Measurements from ENCODE around the gene RASL10B.
"Not testable (repeated sequence)": the region's sequence is repeated elsewhere in the genome, so short reads cannot be mapped to it uniquely, and the experiment has no call there.

RASL10B gene

DNA sequence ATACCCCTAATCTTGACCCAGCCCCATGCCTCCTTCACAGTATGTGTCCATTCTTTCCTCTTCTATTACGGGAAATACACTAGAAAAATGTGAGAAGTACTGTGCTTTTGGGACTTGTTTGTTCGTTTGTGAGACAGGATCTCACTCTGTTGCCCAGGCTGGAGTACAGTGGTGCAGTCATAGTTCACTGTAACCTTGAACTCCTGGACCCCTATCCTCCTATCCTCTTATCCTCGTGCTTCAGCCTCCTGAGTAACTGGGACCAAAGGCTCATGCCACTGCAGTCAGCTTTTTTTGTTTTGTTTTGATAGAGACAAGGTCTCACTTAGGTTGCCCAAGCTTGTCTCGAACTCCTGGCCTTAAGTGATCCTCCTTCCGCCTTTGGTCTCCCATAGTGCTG is 29.9 kb upstream of the RASL10B start:
- no peak overlapping the region for H3K27ac ChIP-seq (replicated peaks)
- DNase-seq (ENCODE audit: low read depth in 1 of 2, low spot score in 1 of 2), result no peak
- no peak for TF ChIP-seq SPI1 (IDR thresholded peaks at IDR 0.05; ENCODE audit: borderline replicate concordance, low read depth)
- TF ChIP-seq, protein P1, sequence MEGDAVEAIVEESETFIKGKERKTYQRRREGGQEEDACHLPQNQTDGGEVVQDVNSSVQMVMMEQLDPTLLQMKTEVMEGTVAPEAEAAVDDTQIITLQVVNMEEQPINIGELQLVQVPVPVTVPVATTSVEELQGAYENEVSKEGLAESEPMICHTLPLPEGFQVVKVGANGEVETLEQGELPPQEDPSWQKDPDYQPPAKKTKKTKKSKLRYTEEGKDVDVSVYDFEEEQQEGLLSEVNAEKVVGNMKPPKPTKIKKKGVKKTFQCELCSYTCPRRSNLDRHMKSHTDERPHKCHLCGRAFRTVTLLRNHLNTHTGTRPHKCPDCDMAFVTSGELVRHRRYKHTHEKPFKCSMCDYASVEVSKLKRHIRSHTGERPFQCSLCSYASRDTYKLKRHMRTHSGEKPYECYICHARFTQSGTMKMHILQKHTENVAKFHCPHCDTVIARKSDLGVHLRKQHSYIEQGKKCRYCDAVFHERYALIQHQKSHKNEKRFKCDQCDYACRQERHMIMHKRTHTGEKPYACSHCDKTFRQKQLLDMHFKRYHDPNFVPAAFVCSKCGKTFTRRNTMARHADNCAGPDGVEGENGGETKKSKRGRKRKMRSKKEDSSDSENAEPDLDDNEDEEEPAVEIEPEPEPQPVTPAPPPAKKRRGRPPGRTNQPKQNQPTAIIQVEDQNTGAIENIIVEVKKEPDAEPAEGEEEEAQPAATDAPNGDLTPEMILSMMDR (IDR thresholded peaks at IDR 0.05; ENCODE audit: insufficient read depth, low read length), result no peak
- no peak for TF ChIP-seq POLR2AphosphoS5 (IDR thresholded peaks at IDR 0.05; ENCODE audit: low read depth)
- no peaks in the 10 kb centered on the region for H3K27me3 ChIP-seq (ENCODE audit: insufficient read depth, poor library complexity, severe bottlenecking)
- no peak overlapping the region for H3K4me3 ChIP-seq (replicated peaks; ENCODE audit: insufficient read depth, low read length)

- not testable (repeated sequence) for H3K4me3 ChIP-seq (replicated peaks; ENCODE audit: insufficient read depth, low read length); DNase-seq (ENCODE audit: low read depth in 1 of 2, low spot score in 1 of 2); H3K27me3 ChIP-seq (ENCODE audit: insufficient read depth, poor library complexity, severe bottlenecking); H3K27ac ChIP-seq (replicated peaks)
These were observed 28.1 kb upstream of the RASL10B start for GRCh38 chr17:35703308-35703707.

GRCh38 chr17:35705230-35705629 is 26.2 kb upstream of the RASL10B start:
- no peaks in the 10 kb centered on the region for H3K27me3 ChIP-seq (ENCODE audit: insufficient read depth, poor library complexity, severe bottlenecking)
- TF ChIP-seq, protein P1 (IDR thresholded peaks at IDR 0.05; ENCODE audit: insufficient read depth, low read length), result no peak
- TF ChIP-seq GABPA (IDR thresholded peaks at IDR 0.05; ENCODE audit: low read depth), result no peak
- TF ChIP-seq SPI1 (IDR thresholded peaks at IDR 0.05; ENCODE audit: borderline replicate concordance, low read depth), result no peak
- no peak for TF ChIP-seq REST (IDR thresholded peaks at IDR 0.05; ENCODE audit: insufficient replicate concordance, low read depth)
- no peak for TF ChIP-seq POLR2AphosphoS5 (IDR thresholded peaks at IDR 0.05; ENCODE audit: low read depth)
- no peak for DNase-seq (ENCODE audit: low read depth in 1 of 2, low spot score in 1 of 2)
- H3K27ac ChIP-seq (replicated peaks), result no peak overlapping the region
- H3K4me3 ChIP-seq (replicated peaks; ENCODE audit: insufficient read depth, low read length), result no peak overlapping the region

GRCh38 chr17:35705705-35706104 is 25.7 kb upstream of the RASL10B start:
- no peak overlapping the region for H3K27ac ChIP-seq (replicated peaks)
- no peak overlapping the region for H3K4me3 ChIP-seq (replicated peaks; ENCODE audit: insufficient read depth, low read length)
- no peak for TF ChIP-seq SPI1 (IDR thresholded peaks at IDR 0.05; ENCODE audit: borderline replicate concordance, low read depth)
- no peak for TF ChIP-seq POLR2AphosphoS5 (IDR thresholded peaks at IDR 0.05; ENCODE audit: low read depth)
- TF ChIP-seq, protein P1 (IDR thresholded peaks at IDR 0.05; ENCODE audit: insufficient read depth, low read length), result no peak
- no peak for TF ChIP-seq GABPA (IDR thresholded peaks at IDR 0.05; ENCODE audit: low read depth)
- TF ChIP-seq REST (IDR thresholded peaks at IDR 0.05; ENCODE audit: insufficient replicate concordance, low read depth), result no peak
- no peak for DNase-seq (ENCODE audit: low read depth in 1 of 2, low spot score in 1 of 2)
- no peaks in the 10 kb centered on the region for H3K27me3 ChIP-seq (ENCODE audit: insufficient read depth, poor library complexity, severe bottlenecking)

All from HL-60 (cell line).